ENCODE measurements around the gene SEC14L5. TPM values are rescaled to one million over a fixed set of nuclear protein-coding genes. Genes with fewer than 3 reads are reported as not detected.
"Not testable (repeated sequence)": the region's sequence is repeated elsewhere in the genome, so short reads cannot be mapped to it uniquely, and the experiment has no call there.

The SEC14L5 gene
- total RNA-seq, 1 experiment from 2014 or later = not detected

DNA sequence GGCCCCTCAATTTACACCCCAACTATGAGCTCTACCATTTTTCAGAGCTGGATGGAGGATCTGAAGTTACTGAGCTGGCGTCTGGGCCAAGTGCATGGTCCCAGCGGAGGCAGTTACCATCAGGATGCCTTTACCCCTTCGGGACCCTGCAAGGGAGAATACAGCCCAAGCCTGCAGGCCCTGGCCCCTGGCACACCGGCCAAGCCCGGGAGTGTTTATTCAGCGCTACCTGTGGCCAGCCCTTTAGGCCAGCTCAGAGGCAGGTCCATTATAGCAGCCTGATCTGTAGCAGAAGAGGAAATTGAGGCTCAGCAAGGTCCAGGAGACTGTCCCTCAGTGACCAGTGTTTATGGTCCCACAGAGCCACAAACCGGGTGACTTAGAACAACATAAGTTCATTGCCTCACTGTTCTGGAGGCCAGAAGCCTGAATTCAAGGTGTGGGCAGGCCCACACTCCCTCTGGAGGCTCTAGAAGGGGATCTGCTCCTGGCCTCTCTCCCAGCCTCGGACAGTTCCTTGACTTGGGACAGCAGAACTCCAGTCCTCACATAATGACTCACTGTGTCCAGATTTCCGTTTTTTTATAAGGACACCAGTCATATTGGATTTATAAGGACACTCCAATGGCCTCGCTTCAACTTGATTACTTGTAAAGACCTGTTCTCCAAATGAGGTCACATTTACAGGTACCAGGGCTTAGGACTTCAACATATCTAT is 8.8 kb downstream of the SEC14L5 start:
- Histone ChIP-seq H3K27me3 (peaks cover 18% of the 10 kb centered on the region), H3K4me3 (no peak overlapping the region), H3K36me3 (no peaks in the 10 kb centered on the region), H3K9me3 (no peaks in the 10 kb centered on the region)
- DNase-seq = no peak

- H3K9me3 ChIP-seq, H3K4me3 ChIP-seq, H3K36me3 ChIP-seq, DNase-seq: not testable (repeated sequence)
- peaks cover 27% of the 10 kb centered on the region for H3K27me3 ChIP-seq
Measured at GRCh38 chr16:4968278-4968677, 10.1 kb downstream of the SEC14L5 start.

GRCh38 chr16:4968879-4969483 is 10.9 kb downstream of the SEC14L5 start:
- Histone ChIP-seq H3K36me3 (no peaks in the 10 kb centered on the region), H3K9me3 (no peaks in the 10 kb centered on the region), H3K4me3 (no peak overlapping the region), H3K27me3 (peaks cover 27% of the 10 kb centered on the region)
- no peak for DNase-seq

DNA sequence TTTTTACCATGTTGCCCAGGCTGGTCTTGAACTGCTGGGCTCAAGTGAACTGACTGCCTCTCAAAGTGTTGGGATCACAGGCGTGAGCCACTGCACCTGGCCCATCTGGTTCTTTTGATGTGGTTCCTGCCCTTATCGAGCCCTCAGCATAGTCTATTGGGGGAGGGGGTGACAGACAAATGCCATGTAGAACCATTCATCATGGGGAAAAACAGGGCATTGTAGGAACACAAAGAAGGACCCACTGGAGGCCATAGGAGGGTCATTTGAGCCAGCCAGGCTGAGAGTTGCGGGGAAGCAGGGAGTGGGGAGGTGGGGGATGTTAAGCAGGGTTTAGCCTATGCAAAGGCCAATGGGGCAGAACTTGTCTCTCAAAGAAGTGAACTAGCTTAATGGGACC is 11.9 kb downstream of the SEC14L5 start:
- no peak overlapping the region for H3K4me3 ChIP-seq
- H3K27me3 ChIP-seq = peaks cover 32% of the 10 kb centered on the region
- no peaks in the 10 kb centered on the region for H3K36me3 ChIP-seq
- no peaks in the 10 kb centered on the region for H3K9me3 ChIP-seq
- DNase-seq = no peak

- no peaks in the 10 kb centered on the region for H3K9me3 ChIP-seq
- no peaks in the 10 kb centered on the region for H3K36me3 ChIP-seq
- peaks cover 33% of the 10 kb centered on the region for H3K27me3 ChIP-seq
- DNase-seq = no peak
- H3K4me3 ChIP-seq = no peak overlapping the region
Measured at GRCh38 chr16:4972938-4973587, 14.9 kb downstream of the SEC14L5 start.

DNA sequence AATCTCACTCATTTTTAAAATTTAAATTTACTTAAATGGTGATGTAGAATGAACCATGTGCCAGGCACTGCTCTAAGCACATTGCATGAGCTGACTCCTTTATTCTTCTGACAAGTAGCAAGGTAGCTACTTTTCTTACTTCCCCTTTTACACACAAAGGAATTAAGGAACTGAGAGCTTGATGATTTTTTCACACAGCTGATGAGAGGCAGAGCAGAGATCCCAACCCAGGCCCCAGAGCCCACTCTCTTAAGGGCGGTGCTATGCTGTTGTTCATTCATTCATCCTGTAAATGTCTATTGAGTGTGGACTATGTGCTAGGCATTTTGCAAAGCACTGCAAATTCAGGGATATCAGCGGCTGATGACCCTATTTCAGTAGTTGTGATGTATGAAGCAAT is 17.9 kb downstream of the SEC14L5 start:
- H3K27me3 ChIP-seq = peaks cover 26% of the 10 kb centered on the region
- no peak for DNase-seq
- H3K36me3 ChIP-seq = no peaks in the 10 kb centered on the region
- no peaks in the 10 kb centered on the region for H3K9me3 ChIP-seq
- no peak overlapping the region for H3K4me3 ChIP-seq

DNA sequence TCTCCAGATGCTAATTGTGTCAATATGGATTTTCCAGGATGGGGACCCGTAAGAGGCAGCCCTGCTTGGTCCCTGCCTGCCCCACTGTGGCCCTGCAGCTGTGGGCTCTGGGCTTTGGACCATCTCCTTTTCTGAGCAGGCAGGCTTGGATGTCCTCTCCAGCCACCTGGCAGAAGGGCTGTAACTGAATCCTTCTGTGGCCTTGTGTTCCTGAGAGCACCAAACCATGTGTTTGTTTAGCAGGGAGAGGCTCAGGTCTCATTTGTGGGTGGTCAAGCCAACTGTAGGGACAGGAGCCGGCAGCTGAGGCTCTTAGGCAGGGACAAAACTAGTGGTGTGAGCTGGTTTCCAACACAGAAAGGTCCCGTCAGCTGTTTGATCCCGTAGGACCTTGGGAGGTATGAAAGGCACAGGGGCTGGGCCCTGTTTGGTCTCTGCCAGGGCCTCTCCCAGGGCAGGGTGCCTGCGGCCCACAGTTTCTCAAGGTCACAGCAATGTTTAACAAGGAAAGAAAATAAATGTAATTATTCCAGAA is 18.5 kb downstream of the SEC14L5 start:
- Histone ChIP-seq H3K4me3 (no peak overlapping the region), H3K9me3 (no peaks in the 10 kb centered on the region), H3K36me3 (no peaks in the 10 kb centered on the region), H3K27me3 (peaks cover 20% of the 10 kb centered on the region)
- no peak for DNase-seq

GRCh38 chr16:4979164-4979563 is 21.0 kb downstream of the SEC14L5 start:
- Histone ChIP-seq H3K9me3 (no peaks in the 10 kb centered on the region), H3K27me3 (peaks cover 12% of the 10 kb centered on the region), H3K4me3 (no peak overlapping the region), H3K36me3 (no peaks in the 10 kb centered on the region)
- DNase-seq = no peak

DNA sequence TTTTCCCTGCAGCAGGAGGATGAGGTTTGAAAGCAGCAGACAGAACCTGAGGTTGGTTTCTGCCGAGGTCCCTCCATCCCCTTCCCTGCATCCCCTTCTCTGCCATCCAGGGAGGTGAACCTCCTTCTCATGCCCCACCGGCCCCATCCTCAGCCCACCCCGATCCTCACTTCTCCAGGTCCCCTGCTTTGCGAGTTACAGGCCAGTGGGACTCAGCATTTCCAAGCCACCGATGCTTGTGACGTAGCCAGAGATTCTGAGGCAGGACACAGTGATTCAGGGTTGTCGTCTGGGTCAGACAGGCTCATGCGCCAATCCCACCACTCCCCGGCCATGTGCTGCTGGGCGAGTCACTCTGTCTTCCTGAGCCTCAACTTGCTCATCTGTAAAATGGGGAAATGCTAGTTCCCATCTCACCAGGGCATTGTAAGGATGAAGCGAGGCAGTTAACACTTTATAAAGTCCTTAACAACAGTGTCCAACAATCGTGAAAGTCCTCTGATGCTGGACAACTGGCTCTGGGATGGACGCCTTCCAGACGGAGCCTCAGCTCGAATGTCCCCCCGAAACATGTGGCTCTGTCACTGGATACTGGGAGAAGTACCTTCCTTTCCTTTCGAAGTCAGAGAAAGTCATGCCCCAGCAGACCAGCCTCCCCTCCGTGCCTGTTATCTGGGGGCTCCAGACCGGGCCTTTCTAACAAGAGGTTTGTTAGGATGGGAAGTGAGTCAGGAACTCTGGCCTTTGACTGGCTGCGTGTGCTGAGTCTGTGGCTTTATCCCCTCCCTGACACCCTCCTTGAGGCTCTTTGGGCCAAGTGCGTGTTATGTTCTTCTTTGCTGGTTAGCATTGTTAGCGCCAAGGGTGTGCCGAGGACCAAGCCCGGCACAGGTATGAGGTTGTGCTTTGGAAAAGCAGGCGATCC is 21.9 kb downstream of the SEC14L5 start:
- H3K4me3 ChIP-seq = no peak overlapping the region
- no peaks in the 10 kb centered on the region for H3K9me3 ChIP-seq
- no peaks in the 10 kb centered on the region for H3K36me3 ChIP-seq
- no peak for DNase-seq
- peaks cover 8% of the 10 kb centered on the region for H3K27me3 ChIP-seq

- no peaks in the 10 kb centered on the region for H3K36me3 ChIP-seq
- no peaks in the 10 kb centered on the region for H3K9me3 ChIP-seq
- H3K4me3 ChIP-seq = no peak overlapping the region
- H3K27me3 ChIP-seq = peaks cover 7% of the 10 kb centered on the region
- DNase-seq = no peak
Measured at GRCh38 chr16:4980691-4981090, 22.6 kb downstream of the SEC14L5 start.

DNA sequence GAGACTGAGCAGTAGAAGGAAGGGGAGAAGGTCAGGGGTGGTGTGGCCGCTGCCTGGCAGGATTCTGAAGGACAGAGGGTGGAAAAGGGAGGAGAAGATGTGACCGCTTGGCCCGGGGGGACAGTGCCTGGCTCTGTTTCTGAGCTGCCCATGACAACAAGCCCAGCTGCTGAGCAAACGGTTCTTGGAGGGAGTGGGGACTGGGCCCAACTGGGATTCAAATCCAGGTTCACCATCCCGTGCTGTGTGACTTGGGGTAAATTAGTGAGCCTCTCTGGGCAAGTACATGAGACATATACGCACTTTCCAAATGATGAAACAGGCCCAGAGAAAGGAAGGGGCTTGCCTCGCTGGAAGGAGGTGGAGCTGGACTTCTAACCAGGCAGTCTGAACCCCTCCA is 23.3 kb downstream of the SEC14L5 start:
- no peak overlapping the region for H3K4me3 ChIP-seq
- H3K9me3 ChIP-seq = peaks cover 1% of the 10 kb centered on the region; the same call in 1 of the 2 replicates
- peaks cover 14% of the 10 kb centered on the region for H3K27me3 ChIP-seq
- DNase-seq = no peak
- no peaks in the 10 kb centered on the region for H3K36me3 ChIP-seq

- no peak overlapping the region for H3K4me3 ChIP-seq
- no peak for DNase-seq
- no peaks in the 10 kb centered on the region for H3K36me3 ChIP-seq
- peaks cover 22% of the 10 kb centered on the region for H3K27me3 ChIP-seq
- peaks cover 2% of the 10 kb centered on the region; the same call in 1 of the 2 replicates for H3K9me3 ChIP-seq
Measured at GRCh38 chr16:4982056-4982867, 24.1 kb downstream of the SEC14L5 start.

DNA sequence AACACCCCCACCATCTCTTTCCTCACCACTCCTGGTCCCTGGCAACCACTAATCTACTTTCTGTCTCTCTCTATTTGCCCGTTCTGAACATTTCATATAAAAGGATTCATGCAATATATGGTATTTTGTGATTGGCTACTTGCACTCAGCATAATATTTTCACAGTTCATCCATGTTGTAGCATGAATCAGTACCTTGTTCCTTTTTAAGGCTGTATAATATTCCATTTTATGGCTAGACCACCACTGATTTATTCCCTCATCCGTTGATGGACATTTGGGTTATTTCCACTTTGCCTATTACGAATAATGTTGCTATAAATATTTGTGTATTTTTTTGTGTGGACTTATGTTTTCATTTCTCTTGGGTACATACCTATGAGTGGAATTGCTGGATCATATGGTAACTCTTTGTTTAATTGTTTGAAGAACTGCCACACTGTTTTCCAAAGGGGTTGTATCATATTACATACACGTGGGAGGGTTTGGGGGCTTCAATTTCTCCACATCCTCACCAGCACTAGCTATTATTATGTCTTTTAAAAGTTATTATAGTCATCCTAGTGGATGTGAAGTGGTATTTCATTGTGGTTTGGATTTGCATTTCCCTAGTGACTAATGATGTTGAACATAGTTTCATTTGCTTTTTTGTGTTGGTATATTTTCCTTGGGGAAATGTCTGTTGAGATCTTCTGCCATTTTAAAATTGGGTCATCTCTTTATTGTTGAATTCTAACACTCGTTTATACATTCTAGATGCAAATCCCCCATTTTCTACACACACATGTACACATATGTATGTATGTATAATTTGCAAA is 26.3 kb downstream of the SEC14L5 start:
- H3K9me3 ChIP-seq = peaks cover 2% of the 10 kb centered on the region; the same call in 1 of the 2 replicates
- H3K27me3 ChIP-seq = peaks cover 39% of the 10 kb centered on the region
- DNase-seq = no peak
- H3K4me3 ChIP-seq = no peak overlapping the region
- no peaks in the 10 kb centered on the region for H3K36me3 ChIP-seq

GRCh38 chr16:4987250-4987579 is 29.1 kb downstream of the SEC14L5 start:
- Histone ChIP-seq H3K36me3 (no peaks in the 10 kb centered on the region), H3K4me3 (no peak overlapping the region), H3K9me3 (peaks cover 2% of the 10 kb centered on the region; the same call in 1 of the 2 replicates), H3K27me3 (peaks cover 35% of the 10 kb centered on the region)
- no peak for DNase-seq

Measured in MG63 (cell line).